Measurements from ENCODE around the gene EMC8. TPM values are rescaled to one million over a fixed set of nuclear protein-coding genes. Genes with fewer than 3 reads are reported as not detected.
"Not testable (repeated sequence)": the region's sequence is repeated elsewhere in the genome, so short reads cannot be mapped to it uniquely, and the experiment has no call there.

Gene EMC8
- 10 to 100 TPM; 16.0 to 23.4 (median 19.6) TPM for polyA plus RNA-seq (ENCODE audit: insufficient read length in 10 of 10)
- long read RNA-seq, donor 1, transcript EMC8-201 (5 exons, 1,962 nt) = major isoform, 6 of 11 reads
- long read RNA-seq, donor 1, partial matches to known transcripts = 0 of 11 reads
- long read RNA-seq, donor 1, other reads (novel, unspliced or antisense) = 0 of 11 reads
- long read RNA-seq, donor 2, transcript EMC8-201 (5 exons, 1,962 nt) = major isoform, 5 of 898 reads
- long read RNA-seq, donor 2, partial matches to known transcripts = 358 of 898 reads
- long read RNA-seq, donor 2, other reads (novel, unspliced or antisense) = 531 of 898 reads
- long read RNA-seq, donor 3 = 0 reads
- long read RNA-seq, donor 4, transcript EMC8-201 (5 exons, 1,962 nt) = major isoform, 10 of 11 reads
- long read RNA-seq, donor 4, partial matches to known transcripts = 0 of 11 reads
- long read RNA-seq, donor 4, other reads (novel, unspliced or antisense) = 0 of 11 reads
- long read RNA-seq, donor 5, transcript EMC8-202 (4 exons, 1,935 nt) = minor isoform, 5 of 23 reads
- long read RNA-seq, donor 5, transcript EMC8-201 (5 exons, 1,962 nt) = major isoform, 17 of 23 reads
- long read RNA-seq, donor 5, partial matches to known transcripts = 0 of 23 reads
- long read RNA-seq, donor 5, other reads (novel, unspliced or antisense) = 0 of 23 reads
- long read RNA-seq, donor 6, transcript EMC8-201 (5 exons, 1,962 nt) = major isoform, 6 of 9 reads
- long read RNA-seq, donor 6, partial matches to known transcripts = 0 of 9 reads
- long read RNA-seq, donor 6, other reads (novel, unspliced or antisense) = 0 of 9 reads
- long read RNA-seq, donor 7, transcript EMC8-201 (5 exons, 1,962 nt) = major isoform, 6 of 10 reads
- long read RNA-seq, donor 7, partial matches to known transcripts = 0 of 10 reads
- long read RNA-seq, donor 7, other reads (novel, unspliced or antisense) = 0 of 10 reads
- long read RNA-seq, donor 8, transcript EMC8-202 (4 exons, 1,935 nt) = major isoform, 6 of 13 reads
- long read RNA-seq, donor 8, partial matches to known transcripts = 0 of 13 reads
- long read RNA-seq, donor 8, other reads (novel, unspliced or antisense) = 0 of 13 reads
- long read RNA-seq, donor 9, partial matches to known transcripts = 73 of 150 reads
- long read RNA-seq, donor 9, other reads (novel, unspliced or antisense) = 76 of 150 reads

DNA sequence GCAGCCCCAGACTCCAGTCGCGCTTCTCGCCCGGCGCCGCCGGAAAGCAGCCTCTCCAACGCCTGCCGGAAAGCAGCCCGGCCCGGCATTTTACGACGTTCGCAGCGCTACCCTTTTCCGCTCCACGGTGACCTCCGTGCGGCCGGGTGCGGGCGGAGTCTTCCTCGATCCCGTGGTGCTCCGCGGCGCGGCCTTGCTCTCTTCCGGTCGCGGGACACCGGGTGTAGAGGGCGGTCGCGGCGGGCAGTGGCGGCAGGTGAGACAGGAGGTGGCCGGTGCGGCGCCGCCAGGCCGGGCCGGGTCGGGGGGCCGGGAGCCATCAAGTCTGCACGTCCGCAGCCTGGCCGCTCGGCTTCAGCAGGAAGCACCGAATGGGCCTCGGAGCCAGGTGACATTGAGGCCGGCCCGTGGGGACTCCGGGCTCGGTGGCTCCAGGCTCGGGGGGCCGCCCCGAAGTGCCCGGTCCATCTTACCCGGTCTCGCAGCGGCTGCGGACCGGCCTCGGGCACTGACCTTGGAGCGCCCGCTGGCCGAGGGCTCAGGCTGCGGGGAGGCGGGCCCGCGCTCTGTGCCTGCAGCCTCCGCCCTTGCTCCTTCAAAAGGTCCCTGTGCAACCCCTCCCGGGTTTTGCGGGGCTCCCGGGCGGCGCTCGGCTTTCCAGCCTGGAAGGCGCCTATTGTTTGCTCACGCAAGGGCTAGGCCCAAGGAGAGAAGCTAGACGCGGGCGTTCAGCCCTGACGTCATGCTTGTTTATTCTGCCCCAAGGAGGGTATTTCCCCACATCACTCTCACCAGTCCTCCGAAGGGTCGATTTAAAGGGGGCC lies at the start of gene EMC8, which contains the start of gene COX4I1:
Gene EMC8, minus strand, starts transcription at position 48 of the 824 bp plus-strand sequence. CDS start 249 bp downstream, outside the sequence.
Gene COX4I1, plus strand, starts transcription at position 199 of the 824 bp plus-strand sequence. CDS start 1,511 bp downstream, outside the sequence.
- peak; percentile 94 to 97 (median 95) for DNase-seq

DNA sequence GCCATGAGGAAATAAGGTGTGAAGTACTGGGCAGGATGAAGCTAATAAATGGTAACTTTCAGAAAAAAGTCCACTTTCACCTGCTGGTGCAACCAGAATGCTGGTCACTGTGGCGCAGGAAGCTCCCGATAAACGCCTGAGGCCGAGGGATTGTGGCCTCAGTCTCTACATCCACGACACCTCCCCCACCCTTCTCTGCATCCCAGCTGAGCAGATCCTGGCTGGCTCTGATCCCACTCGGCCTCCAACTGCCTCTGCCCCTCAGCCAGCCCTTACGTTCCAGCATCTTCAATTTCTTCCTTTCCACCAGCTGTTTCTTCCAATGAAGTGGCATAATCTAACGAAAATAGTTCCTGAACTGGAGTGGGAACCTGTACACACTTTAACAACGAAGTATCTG lies 49.6 kb upstream of the EMC8 start:
- no peak for DNase-seq

DNA sequence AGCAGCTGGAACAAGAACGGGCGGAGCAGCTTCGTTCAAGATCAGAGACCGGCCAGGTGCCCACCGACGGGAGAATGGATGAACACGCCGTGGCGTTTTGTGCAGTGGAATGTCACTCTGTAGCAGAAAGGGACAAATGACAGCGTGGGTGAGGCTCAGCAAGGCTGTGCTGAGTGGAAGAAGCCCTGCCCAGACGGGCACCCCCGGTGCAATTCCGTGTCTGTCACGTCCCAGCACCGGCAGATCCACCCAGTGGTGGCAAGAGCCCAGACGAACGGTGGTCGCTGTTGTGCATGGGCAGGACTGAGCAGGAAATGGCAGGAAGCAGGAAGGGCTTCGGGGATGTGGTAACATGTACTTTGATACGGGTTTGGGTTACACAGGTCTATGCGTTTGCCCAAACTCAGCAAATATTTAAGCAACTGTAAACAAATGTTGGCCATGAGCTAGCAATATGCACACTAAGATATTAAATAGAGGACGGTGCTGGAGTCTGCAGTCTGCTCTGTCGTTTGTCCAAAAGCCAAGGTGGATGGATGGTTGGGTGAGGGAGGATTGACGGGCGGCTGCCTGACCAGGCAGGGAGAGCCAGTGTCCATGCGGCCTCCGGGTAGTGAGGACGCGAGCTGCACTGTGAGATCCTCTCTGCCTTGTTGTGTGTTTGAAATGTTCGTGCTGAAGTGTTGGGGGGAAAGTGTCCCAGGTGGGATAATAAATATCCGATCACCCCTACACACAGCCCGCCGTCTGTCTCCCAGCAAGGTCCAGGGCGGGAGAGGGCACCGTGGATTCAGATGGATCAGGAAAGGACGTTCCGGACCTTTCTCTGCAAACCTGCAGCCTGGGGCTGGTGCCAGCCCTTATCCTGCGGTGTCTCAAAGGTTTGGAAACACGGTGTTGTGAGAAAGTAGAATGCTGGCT lies 48.6 kb upstream of the EMC8 start:
- no peak for DNase-seq

DNA sequence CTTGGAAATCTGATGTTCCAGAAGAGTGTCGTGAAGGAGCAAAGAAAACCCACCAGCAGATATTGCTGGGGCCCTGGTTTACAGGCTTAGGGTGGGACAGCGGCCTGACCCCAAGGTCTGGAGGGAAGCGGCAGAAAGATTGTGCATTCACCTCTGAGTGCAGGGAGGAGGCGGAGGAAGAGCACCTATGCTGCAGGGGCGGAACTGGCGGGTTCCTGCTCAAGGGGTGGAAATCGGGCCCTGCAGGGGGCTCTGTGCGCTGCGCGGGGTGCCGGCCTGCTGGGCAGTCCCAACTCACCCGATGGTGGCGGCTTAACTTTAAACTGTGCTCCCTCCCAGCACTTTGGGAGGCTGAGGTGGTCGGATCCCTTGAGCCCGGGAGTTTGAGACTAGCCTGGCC lies 47.7 kb upstream of the EMC8 start:
- no peak for DNase-seq

DNA sequence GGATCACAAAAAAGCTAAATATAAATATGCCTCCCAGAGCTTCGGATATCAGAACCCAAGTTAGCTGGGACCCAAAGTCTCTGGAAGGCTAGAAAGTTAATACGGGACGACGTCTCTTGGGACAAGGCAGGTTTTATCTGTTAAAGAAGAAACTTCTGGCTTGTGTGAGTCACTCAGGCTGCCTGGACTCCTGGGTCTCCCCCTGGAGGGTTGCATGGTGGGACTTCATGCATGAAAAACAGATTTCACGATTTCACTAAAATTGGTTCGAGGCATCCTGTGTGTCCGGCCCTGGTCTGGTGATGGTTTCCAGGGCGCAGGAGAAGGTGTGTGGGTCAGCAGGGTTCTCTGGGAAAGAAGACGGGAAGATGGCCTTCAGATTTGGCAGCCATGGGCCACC lies 47.1 kb upstream of the EMC8 start:
- DNase-seq = no peak

DNA sequence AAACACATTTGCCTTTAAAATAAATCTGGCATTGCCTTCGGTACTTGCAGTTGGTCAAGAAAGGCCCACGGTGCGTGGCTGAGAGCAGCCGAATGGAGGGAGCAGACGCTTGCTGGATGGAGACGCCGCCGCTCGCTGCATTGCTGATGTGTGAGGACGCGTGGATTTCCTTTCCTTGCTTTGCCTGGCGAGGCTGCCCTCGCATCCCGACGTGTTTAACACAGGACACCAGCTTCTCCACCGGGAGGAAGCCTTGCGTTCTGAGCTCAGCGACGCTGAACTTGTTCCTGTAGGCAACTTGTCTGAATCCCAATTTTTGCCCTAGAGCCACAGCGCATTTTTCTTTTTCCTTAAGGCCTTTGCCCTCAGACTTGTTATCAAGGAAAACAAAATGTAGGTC lies 45.9 kb upstream of the EMC8 start:
- no peak for DNase-seq

DNA sequence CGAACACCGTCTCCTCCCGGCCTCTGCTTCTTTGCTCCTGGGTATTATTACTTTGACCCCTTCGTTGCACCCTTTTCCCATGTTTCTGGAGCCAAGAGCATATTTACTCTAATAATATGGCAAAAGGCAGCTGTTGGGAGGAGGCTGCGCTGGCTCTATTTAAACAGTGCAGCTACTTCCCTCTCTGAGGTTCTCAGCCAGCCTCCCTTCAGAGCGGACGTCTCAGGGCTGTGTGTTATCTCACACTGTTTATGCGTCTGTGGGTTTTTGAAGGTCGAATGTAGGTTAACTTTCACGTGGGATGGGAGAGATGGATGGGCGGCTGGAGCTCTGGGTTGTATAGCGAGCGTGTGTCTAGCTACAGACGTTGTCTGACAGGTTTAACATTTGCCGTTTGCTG lies 45.4 kb upstream of the EMC8 start:
- peak in 1 of 3 donors; percentile 63 for DNase-seq

DNA sequence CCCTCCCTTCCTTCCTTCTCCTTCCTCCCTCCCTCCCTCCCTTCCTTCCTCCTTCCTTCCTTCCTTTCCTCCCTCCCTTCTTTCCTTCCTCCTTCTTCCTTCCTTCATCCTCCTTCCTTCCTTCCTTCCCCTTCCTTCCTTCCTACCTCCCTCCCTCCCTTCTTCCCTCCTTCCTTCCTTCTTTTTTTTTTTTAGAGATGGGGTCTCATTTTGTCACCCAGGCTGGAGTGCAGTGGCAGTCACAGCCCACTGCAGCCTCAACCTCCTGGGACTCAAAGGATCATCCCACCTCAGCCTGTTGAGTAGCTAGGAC lies 44.8 kb upstream of the EMC8 start:
- DNase-seq = no peak

DNA sequence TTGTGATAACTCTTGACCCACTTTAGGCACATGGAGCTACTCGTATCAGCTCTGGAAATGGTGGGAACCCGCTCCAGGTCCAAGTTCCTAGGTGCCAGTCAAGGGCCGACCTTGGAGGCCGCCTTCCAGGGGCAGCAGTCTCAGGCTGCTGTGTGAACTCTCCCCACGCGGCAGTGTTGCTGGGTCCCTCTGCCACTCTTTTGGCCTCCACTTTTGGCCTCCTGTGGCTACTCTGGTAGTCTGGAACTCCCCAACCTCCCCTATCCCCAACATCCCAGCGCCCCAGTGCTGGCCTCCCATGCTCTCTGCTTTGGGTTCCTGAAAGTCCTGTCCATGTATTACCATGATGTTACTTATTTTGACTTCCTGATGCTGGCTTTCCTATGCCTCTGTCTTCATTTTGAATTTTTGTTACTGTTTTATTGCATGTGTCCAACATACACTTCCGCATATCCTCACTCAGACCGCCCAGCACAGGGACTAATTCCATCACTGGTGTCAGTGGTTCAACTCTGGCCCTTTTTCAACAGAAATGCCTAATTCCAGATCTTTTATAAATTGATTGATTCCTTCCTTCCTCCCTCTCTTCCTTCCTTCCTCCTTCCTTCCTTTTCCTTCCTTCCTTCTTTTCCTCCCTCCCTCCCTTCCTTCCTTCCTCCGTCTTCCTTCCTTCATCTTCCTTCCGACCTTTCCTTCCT lies 44.3 kb upstream of the EMC8 start:
- no peak for DNase-seq

DNA sequence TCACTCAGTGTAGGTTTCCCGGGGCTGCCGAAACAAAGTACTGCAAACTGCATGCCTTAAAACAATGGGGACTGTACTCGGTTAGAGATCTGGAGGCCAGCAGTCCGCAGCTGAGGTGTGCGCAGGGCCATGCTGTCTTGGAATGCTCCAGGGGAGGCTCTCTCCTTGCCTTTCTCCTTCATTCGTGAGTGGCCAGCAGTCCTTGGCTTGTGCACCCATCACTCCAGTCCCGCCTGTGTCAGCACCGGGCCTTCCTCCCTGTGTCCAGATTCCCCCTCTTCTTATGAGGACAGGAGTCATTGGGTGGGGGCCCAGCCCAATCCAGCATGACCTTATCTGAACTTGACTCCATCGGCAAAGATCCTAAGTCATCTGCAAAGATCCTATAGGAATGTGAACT lies 43.5 kb upstream of the EMC8 start:
- no peak for DNase-seq

DNA sequence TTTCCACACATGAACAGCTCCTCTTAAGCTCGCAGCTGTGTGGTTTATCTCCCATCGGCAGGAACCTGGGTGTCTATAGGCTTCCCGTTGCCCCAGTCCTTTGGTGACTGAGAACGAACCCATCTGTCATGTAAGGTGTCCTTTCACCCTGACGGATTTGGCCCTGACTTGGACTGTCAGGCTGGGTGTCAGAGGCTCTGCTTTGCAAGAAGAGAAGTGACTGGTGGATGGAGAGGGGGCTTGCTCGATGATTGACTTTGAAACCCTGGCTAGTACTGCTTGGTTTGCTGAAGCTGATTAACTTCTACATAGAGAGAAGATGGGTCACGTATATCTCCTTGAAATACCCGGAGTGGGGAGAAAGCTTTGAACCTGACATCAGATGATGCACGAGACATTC lies 43.1 kb upstream of the EMC8 start:
- no peak for DNase-seq

DNA sequence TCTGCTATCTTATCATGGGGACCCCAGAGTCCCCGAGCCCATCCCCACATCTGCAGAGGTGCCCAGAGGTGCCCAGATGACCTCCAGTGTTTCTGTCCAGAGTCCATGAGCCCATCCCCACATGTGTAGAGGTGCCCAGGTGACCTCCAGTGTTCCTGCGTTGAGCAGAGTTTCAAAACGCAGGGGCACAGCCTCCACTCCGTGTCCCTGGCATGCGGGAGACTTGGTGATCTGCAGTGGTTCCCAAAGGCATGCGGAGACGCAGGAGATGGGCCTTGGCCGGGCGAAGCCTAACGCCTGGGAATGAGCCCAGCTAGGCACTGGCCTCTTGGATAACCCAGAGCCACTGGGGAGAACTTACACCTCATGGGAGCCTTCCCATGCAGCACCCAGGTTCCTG lies 41.5 kb upstream of the EMC8 start:
- DNase-seq = no peak

DNA sequence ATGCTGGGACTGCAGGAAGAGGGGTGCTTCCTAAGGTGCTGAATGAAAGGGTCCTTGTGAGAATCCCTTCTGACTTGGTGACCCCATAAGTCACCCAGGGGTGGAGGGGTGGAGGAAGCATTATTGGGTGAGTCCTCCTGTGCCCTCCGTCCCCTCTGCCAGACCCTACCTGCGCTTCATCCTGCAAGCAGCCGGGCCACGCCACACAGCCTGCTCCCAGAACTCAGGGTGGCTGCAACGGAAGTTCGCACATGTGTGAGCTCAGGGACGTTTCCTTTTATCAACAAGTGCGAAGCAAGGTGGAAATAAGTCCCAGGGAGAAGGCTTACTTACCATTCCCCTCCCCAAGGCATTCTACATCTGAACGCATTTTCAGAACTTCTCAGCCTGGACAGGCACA lies 41.1 kb upstream of the EMC8 start:
- DNase-seq = no peak

DNA sequence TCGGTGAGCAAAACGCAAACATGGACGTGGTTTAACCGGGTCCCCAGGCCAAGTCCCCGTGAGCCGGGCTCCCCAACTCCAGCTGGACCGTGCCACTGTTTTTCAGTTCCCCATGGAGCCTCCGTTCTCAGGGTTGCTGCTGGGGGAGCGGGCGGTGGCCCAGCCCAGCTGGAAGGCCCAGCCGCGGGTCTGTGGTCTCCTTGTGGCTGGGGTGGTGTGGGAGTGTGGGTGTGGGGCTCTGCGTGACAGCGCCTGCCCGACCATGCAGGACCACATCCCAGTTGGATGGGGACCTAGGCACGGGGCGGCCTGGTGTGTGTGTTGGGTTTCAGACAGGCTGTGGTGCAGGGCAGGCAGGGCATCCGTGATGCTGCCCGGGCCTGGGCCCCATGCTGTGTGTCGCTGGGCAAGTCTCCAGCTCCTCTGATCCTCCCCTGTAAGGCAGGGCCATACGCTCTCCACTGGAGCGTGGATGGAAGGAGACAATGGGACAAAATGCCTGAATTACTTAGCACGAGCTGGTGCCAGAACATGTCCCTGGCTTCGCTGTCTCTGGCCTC lies 40.4 kb upstream of the EMC8 start:
- no peak for DNase-seq

DNA sequence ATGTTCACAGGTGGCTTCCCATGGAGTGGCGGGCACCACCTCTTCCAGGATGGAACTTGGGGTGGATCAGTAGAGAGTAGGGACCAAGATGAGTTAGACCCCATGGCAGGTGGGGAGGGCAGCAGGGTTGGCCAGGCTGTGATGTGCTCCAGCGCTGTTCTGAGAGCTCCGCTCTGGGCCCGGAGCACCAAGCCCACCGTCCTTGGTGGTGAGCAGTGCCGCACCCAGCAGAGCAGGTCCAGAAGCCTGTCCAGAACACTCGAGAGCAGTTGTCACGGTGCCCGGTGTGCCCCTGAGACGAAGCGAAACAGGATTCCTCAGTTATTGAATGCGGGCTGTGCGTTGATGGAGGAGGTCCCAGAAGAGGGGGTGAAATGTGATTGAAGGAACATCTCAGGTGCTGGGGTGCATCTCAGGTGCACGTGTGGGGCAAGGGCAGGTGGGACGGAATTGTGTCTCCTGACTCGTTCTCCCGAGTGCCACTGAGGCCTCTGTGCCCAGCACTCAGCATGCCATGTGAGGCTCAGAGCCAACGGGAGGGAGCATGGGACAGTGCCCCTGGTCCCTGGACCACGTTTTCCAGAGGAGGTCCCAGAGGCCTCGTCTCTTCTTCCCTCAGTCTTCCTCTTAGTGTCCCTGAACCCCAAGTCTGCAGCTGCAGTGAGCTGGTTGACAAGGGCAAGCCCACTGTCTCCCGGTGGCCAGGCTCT lies 39.7 kb upstream of the EMC8 start:
- DNase-seq = no peak

DNA sequence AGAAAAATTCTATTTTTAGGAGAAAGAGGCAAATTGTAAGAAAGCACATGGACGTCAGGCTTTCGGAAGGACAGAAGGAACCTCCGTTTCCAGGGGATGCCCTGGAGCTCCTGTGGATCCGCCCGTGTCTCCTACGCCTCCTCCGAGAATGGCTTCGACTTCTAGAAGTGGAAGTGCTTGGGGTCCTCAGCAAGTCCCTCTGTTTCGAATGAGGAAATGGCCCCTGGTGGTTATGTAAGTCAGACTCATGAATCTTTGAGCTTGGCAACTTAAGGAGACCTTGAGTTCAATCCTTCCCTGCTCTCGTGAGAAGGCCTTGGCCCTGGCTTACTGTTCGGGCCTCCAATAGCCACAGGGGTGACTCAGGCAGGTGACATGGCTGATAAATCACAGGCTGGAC lies 39.0 kb upstream of the EMC8 start:
- DNase-seq = no peak

DNA sequence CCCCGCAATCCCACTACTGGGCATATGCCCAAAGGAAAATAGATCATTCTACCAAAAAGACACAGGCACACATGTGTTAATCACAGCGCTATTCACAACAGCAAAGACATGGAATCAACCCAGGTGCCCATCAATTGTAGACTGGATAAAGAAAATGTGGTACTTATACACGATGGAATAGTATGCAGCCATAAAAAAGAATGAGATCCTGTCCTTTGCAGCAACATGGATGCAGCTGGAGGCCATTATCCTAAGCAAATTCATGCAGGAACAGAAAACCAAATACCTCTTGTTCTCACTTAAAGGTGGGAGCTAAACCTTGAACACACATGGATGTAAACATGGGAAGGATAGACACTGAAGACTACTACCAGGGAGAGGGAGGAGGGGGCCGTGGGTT lies 38.3 kb upstream of the EMC8 start:
- not testable (repeated sequence) for DNase-seq

DNA sequence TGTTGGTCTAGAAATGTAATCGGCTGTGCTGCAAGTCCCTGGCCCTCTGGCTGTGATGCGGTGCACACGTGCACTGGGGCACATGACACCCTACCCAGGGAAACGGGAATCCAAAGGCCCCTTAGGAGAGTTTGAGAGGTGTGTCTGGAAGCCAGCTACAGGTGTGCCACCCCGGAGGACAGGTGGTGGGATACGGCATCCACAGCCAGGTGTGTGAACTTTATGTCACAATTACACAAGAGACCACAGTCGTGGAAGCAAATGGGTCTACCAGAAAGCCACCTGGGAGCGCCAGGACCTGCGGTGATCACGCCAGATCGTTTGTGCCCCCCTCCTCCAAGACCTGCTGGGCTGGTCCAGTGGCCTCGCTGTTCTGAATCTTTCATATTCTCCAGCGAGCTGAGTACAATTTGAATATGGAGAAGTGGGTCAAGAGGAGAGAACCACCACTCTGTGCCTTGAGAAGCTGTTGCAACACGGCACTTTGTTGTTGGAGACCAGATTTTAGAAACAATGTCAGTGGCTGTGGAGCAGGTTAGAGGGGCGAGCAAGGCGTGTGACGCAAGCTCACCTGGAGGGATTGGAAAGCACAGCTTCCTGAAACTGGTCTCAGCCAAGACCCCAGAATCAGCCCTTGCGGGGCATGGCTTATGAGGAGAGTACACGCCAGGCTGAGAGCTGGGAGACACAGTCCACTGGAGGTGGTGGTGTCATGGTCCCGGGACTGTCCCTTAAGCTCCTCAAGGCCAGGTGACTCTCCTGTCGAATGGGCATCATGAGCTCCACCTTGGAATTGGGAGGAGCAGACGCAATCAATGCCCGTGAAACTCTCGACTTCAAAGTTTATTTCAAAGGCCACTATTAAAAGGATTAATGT lies 37.6 kb upstream of the EMC8 start:
- no peak for DNase-seq

Measured in muscle of back (tissue), 13 donors.